H9 (cell line): ENCODE results near the gene DEGS2. TPM values are rescaled to one million over a fixed set of nuclear protein-coding genes. Genes with fewer than 3 reads are reported as not detected.

Source experiments
- DNase-seq: peaks from one replicate; pipeline ENCODE4 v3.0.0-alpha.2; 2017
- H2AFZ ChIP-seq: one replicate; pipeline ENCODE4 v1.6.1; 2013; ENCODE audit warnings: mild to moderate bottlenecking, low read length, control low read depth, moderate library complexity
- H2AK5ac ChIP-seq: 2 replicates; pipeline ENCODE4 v1.6.1; 2013; ENCODE audit warnings: low read length, control low read depth, mixed read lengths; ENCODE audit not compliant: insufficient read length
- H2BK120ac ChIP-seq: one replicate; pipeline ENCODE4 v1.6.1; 2013; ENCODE audit warnings: low read depth, mild to moderate bottlenecking, low read length, control low read depth, inconsistent platforms; ENCODE audit not compliant: poor library complexity, severe bottlenecking
- H2BK12ac ChIP-seq: 2 replicates; pipeline ENCODE4 v1.6.1; 2013; ENCODE audit warnings: low read length, control low read depth, mixed read lengths, low read depth; ENCODE audit not compliant: insufficient read length
- H2BK15ac ChIP-seq: 2 replicates; pipeline ENCODE4 v1.6.1; 2013; ENCODE audit warnings: low read depth, low read length, control low read depth
- H2BK20ac ChIP-seq: one replicate; pipeline ENCODE4 v1.6.1; 2013; ENCODE audit warnings: low read depth, mild to moderate bottlenecking, low read length, control low read depth, inconsistent platforms; ENCODE audit not compliant: poor library complexity, severe bottlenecking
- H2BK5ac ChIP-seq: 2 replicates; pipeline ENCODE4 v1.6.1; 2013; ENCODE audit warnings: low read length, control low read depth, mixed read lengths; ENCODE audit not compliant: insufficient read length
- H3K14ac ChIP-seq: 2 replicates; pipeline ENCODE4 v1.6.1; 2013; ENCODE audit warnings: low read length, control low read depth; ENCODE audit not compliant: insufficient read depth
- H3K18ac ChIP-seq: 2 replicates; pipeline ENCODE4 v1.6.1; 2013; ENCODE audit warnings: low read depth, mild to moderate bottlenecking, mixed read lengths, low read length, control low read depth; ENCODE audit not compliant: insufficient read length
- H3K23ac ChIP-seq: 2 replicates; pipeline ENCODE4 v1.6.1; 2013; ENCODE audit warnings: low read length, control low read depth, mixed read lengths, low read depth; ENCODE audit not compliant: insufficient read length
- H3K23me2 ChIP-seq: 2 replicates; pipeline ENCODE4 v1.6.1; 2013; ENCODE audit warnings: low read depth, mild to moderate bottlenecking, mixed read lengths, low read length, control low read depth; ENCODE audit not compliant: insufficient read length, poor library complexity, severe bottlenecking
- H3K27ac ChIP-seq: 2 replicates; pipeline ENCODE4 v1.5.1; 2013; ENCODE audit warnings: low read length, control low read depth, mixed read lengths, low read depth; ENCODE audit not compliant: insufficient read length
- H3K27me3 ChIP-seq: 2 replicates; pipeline ENCODE4 v1.6.1; 2013; ENCODE audit warnings: low read length, control low read depth, inconsistent platforms; ENCODE audit not compliant: insufficient read depth
- H3K4ac ChIP-seq: 2 replicates; pipeline ENCODE4 v1.6.1; 2013; ENCODE audit warnings: low read depth, mild to moderate bottlenecking, control low read depth, inconsistent platforms, low read length, moderate library complexity
- H3K4me1 ChIP-seq: 2 replicates; pipeline ENCODE4 v1.6.1; 2013; ENCODE audit warnings: low read length, control low read depth, inconsistent platforms; ENCODE audit not compliant: insufficient read depth
- H3K4me2 ChIP-seq: 2 replicates; pipeline ENCODE4 v1.6.1; 2013; ENCODE audit warnings: low read length, control low read depth, mixed read lengths; ENCODE audit not compliant: insufficient read length, insufficient read depth
- H3K56ac ChIP-seq: 2 replicates; pipeline ENCODE4 v1.6.1; 2013; ENCODE audit warnings: low read depth, mild to moderate bottlenecking, mixed read lengths, low read length, control low read depth; ENCODE audit not compliant: insufficient read length
- H3K79me1 ChIP-seq: 2 replicates; pipeline ENCODE4 v1.6.1; 2013; ENCODE audit warnings: low read depth, mild to moderate bottlenecking, moderate library complexity, low read length, control low read depth, inconsistent platforms; ENCODE audit not compliant: insufficient read depth, poor library complexity, severe bottlenecking
- H3K79me2 ChIP-seq: 2 replicates; pipeline ENCODE4 v1.6.1; 2013; ENCODE audit warnings: low read length, control low read depth, inconsistent platforms; ENCODE audit not compliant: insufficient read depth
- H3K9ac ChIP-seq: 2 replicates; pipeline ENCODE4 v1.6.1; 2013; ENCODE audit warnings: low read length, control low read depth, mixed read lengths; ENCODE audit not compliant: insufficient read length; ENCODE audit errors: extremely low read depth
- H3K9me3 ChIP-seq: one replicate; pipeline ENCODE4 v1.6.1; 2013; ENCODE audit warnings: low read depth, low read length, inconsistent platforms; ENCODE audit not compliant: control insufficient read depth
- H3T11ph ChIP-seq: one replicate; pipeline ENCODE4 v1.6.1; 2013; ENCODE audit warnings: mild to moderate bottlenecking, low read length, control low read depth, inconsistent platforms
- H4K20me1 ChIP-seq: one replicate; pipeline ENCODE4 v1.6.1; 2013; ENCODE audit not compliant: control insufficient read depth, insufficient read length, insufficient read depth
- H4K5ac ChIP-seq: 2 replicates; pipeline ENCODE4 v1.6.1; 2013; ENCODE audit warnings: low read depth, mild to moderate bottlenecking, mixed read lengths, low read length, control low read depth; ENCODE audit not compliant: insufficient read length
- H4K8ac ChIP-seq: replicated peaks from 2 replicates; pipeline ENCODE4 v1.6.1; 2013; ENCODE audit warnings: low read length, control low read depth, mixed read lengths, low read depth; ENCODE audit not compliant: insufficient read length
- H4K91ac ChIP-seq: 2 replicates; pipeline ENCODE4 v1.6.1; 2013; ENCODE audit warnings: low read depth, mild to moderate bottlenecking, moderate library complexity, mixed read lengths, low read length, control low read depth; ENCODE audit not compliant: insufficient read length
- H3K27ac Mint-ChIP-seq, 3 experiments: 2 replicates in 2 of 3; 3 replicates in 1 of 3; pipeline ENCODE4 v1.8.0; 2020 to 2021; ENCODE audit warnings: mixed read lengths in 3 of 3, mild to moderate bottlenecking in 1 of 3, moderate library complexity in 1 of 3
- H3K27me3 Mint-ChIP-seq: 2 replicates; pipeline ENCODE4 v1.8.0; 2021; ENCODE audit warnings: low read depth, mild to moderate bottlenecking, moderate library complexity, mixed read lengths
- H3K36me3 Mint-ChIP-seq, 3 experiments: 2 replicates in 2 of 3; 3 replicates in 1 of 3; pipeline ENCODE4 v1.8.0; 2020 to 2021; ENCODE audit warnings: low read depth in 3 of 3, mixed read lengths in 3 of 3; ENCODE audit not compliant: insufficient read depth in 1 of 3
- H3K4me1 Mint-ChIP-seq, 2 experiments: 2 replicates each; pipeline ENCODE4 v1.8.0; 2020; ENCODE audit warnings: mixed read lengths in 2 of 2
- H3K4me3 Mint-ChIP-seq, 2 experiments: 2 replicates in 1 of 2; 3 replicates in 1 of 2; pipeline ENCODE4 v1.8.0; 2020 to 2021; ENCODE audit warnings: mild to moderate bottlenecking in 2 of 2, mixed read lengths in 2 of 2, moderate library complexity in 1 of 2
- H3K9me3 Mint-ChIP-seq, 2 experiments: 2 replicates in 1 of 2; 3 replicates in 1 of 2; pipeline ENCODE4 v1.8.0; 2020; ENCODE audit warnings: mild to moderate bottlenecking in 2 of 2, mixed read lengths in 2 of 2, moderate library complexity in 1 of 2
- CTCF ChIP-seq: fragments of 200-600 bp; sonication (generic); conservative IDR thresholded peaks from 3 replicates; pipeline ENCODE4 v1.8.0; 2021; ENCODE audit warnings: antibody characterized with exemption, mild to moderate bottlenecking
- WGBS: extraction: QIAGEN DNeasy Blood & Tissue Kit; methylation state at CpG from one replicate; pipeline ENCODE4 v1.1.7; 2013; ENCODE audit warnings: missing lambda C conversion rate, low lambda C conversion rate, mixed read lengths; ENCODE audit not compliant: insufficient read length; ENCODE audit errors: extremely low coverage; 5-methylcytosine and 5-hydroxymethylcytosine counted together
- total RNA-seq: library from RNA; stranded (reverse); gene quantifications from 2 replicates; pipeline ENCODE4 v1.2.1, GENCODE V29; 2021

Gene DEGS2
- total RNA-seq, 1 experiment from 2014 or later: 0.72 TPM

- Mint-ChIP-seq H3K27me3 (peaks cover 5% of the 10 kb centered on the region), H3K4me1 (peaks cover 7 to 12% of the 10 kb centered on the region in 2 experiments), H3K27ac (no peak overlapping the region), H3K36me3 (peaks cover 4 to 11% (median 7%) of the 10 kb centered on the region in 3 experiments; a peak in 6 of 7 replicates), H3K4me3 (no peak overlapping the region), H3K9me3 (peaks cover 0 to 3% of the 10 kb centered on the region in 2 experiments; a peak in 1 of 5 replicates)
- Histone ChIP-seq H3K56ac (no peak overlapping the region), H3K23ac (no peak overlapping the region), H3K23me2 (no peaks in the 10 kb centered on the region), H3K79me2 (no peaks in the 10 kb centered on the region), H3K14ac (no peak overlapping the region), H2BK5ac (no peak overlapping the region), H3K79me1 (no peaks in the 10 kb centered on the region), H3T11ph (no peak overlapping the region), H4K20me1 (no peaks in the 10 kb centered on the region), H2AFZ (no peak overlapping the region), H2AK5ac (no peak overlapping the region), H3K18ac (no peak overlapping the region), H3K4me1 (no peaks in the 10 kb centered on the region), H4K8ac (no peak overlapping the region), H2BK15ac (no peak overlapping the region), H3K9ac (no peak overlapping the region), H3K4ac (no peak overlapping the region), H2BK12ac (no peak overlapping the region), H3K27me3 (no peaks in the 10 kb centered on the region), H3K9me3 (no peaks in the 10 kb centered on the region), H4K5ac (no peak overlapping the region), H2BK20ac (no peak overlapping the region), H2BK120ac (no peak overlapping the region), H3K27ac (no peak overlapping the region), H4K91ac (no peak overlapping the region), H3K4me2 (no peak overlapping the region)
- TF ChIP-seq CTCF: no peak
- no CpG with 5 or more reads among the region's 4 CpGs for WGBS
- no peak for DNase-seq
Observed at GRCh38 chr14:100203962-100204834, 44.8 kb upstream of the DEGS2 start.
